ENCODE results near the gene STARD3.

The STARD3 gene

GRCh38 chr17:39673335-39674081 lies 36.6 kb downstream of the STARD3 start:
- no peak for DNase-seq

GRCh38 chr17:39674179-39674578 lies 37.2 kb downstream of the STARD3 start:
- no peak for DNase-seq

GRCh38 chr17:39674702-39675389 lies 37.9 kb downstream of the STARD3 start:
- DNase-seq: peak; percentile 58

- DNase-seq: no peak
Measured at GRCh38 chr17:39675390-39676082, 38.6 kb downstream of the STARD3 start.

- peak; percentile 20 for DNase-seq
Measured at GRCh38 chr17:39676198-39676819, 39.4 kb downstream of the STARD3 start.

- DNase-seq: no peak
Measured at GRCh38 chr17:39677072-39677471, 40.1 kb downstream of the STARD3 start.

GRCh38 chr17:39677542-39678339 lies 40.8 kb downstream of the STARD3 start:
- no peak for DNase-seq

- no peak for DNase-seq
Measured at GRCh38 chr17:39678340-39679116, 41.6 kb downstream of the STARD3 start.

- no peak for DNase-seq
Measured at GRCh38 chr17:39679521-39680192, 42.7 kb downstream of the STARD3 start.

- DNase-seq: no peak
Measured at GRCh38 chr17:39683295-39683939, 46.5 kb downstream of the STARD3 start.

- DNase-seq: no peak
Measured at GRCh38 chr17:39684369-39685192, 47.6 kb downstream of the STARD3 start.

- no peak for DNase-seq
Measured at GRCh38 chr17:39687101-39687545, 50.2 kb downstream of the STARD3 start.

GRCh38 chr17:39687546-39688474 lies 50.9 kb downstream of the STARD3 start, which contains the start of gene PGAP3:
PGAP3 (minus strand) TSS chr17:39688057; CDS start chr17:39688014, 43 bp downstream.
- peak; percentile 96 for DNase-seq

GRCh38 chr17:39688475-39688835 lies 51.5 kb downstream of the STARD3 start:
- DNase-seq: no peak

- no peak for DNase-seq
Measured at GRCh38 chr17:39688945-39689344, 52.0 kb downstream of the STARD3 start.

GRCh38 chr17:39694593-39694992 lies 57.6 kb downstream of the STARD3 start:
- DNase-seq: no peak

- DNase-seq: no peak
Measured at GRCh38 chr17:39695089-39695474, 58.1 kb downstream of the STARD3 start.

- no peak for DNase-seq
Measured at GRCh38 chr17:39696731-39697130, 59.8 kb downstream of the STARD3 start.

All from NCI-H2081 treated with DMSO at 0.1 percent for 48 hours (cell line).